Panc1 (cell line): ENCODE results near the gene NGF. TPM values are rescaled to one million over a fixed set of nuclear protein-coding genes. Genes with fewer than 3 reads are reported as not detected.

ENCODE experiments used
- ATAC-seq: fragments of 200-7000 bp; cut with Tn5 transposase; 2 replicates; pipeline ENCODE4 v1.9.1; 2020; ENCODE audit warnings: mild to moderate bottlenecking, moderate library complexity
- BruUV-seq: library from RNA; stranded (reverse); fragments of 400-500 nt; replicated peaks from 2 replicates; lab custom pipeline; 2021; lab: Mats Ljungman, UMichigan
- CTCF ChIA-PET: fragments of 300-600 bp; sonication (Branson Sonifier 250); formaldehyde crosslinking; loops from one replicate; lab custom pipeline; 2022; ENCODE audit warnings: antibody characterized with exemption; lab: Charles Lee
- POLR2A ChIA-PET: fragments of 300-600 bp; sonication (Branson Sonifier 250); formaldehyde crosslinking; loops from one replicate; lab custom pipeline; 2022; ENCODE audit warnings: antibody characterized with exemption; lab: Charles Lee
- DNase-seq: peaks from one replicate; pipeline ENCODE4 v3.0.0-alpha.2; 2010; ENCODE audit warnings: low read depth, low spot score
- H3K27ac ChIP-seq: 2 replicates; pipeline ENCODE4 v1.5.1; 2011; ENCODE audit warnings: mild to moderate bottlenecking, low read length, inconsistent platforms
- H3K27me3 ChIP-seq: fragments of 200-500 bp; sonication (Bioruptor generic); 2 replicates; pipeline ENCODE4 v1.6.0; 2014; ENCODE audit warnings: low read length, inconsistent platforms; ENCODE audit not compliant: control insufficient read depth, insufficient read depth
- H3K36me3 ChIP-seq: fragments of 200-500 bp; sonication (Bioruptor generic); 2 replicates; pipeline ENCODE4 v1.5.1; 2014; ENCODE audit warnings: inconsistent platforms, mild to moderate bottlenecking, low read length, moderate library complexity; ENCODE audit not compliant: control insufficient read depth, insufficient read depth
- H3K4me1 ChIP-seq: 2 replicates; pipeline ENCODE4 v1.5.1; 2011; ENCODE audit warnings: inconsistent platforms, mild to moderate bottlenecking, low read length, moderate library complexity; ENCODE audit not compliant: control insufficient read depth, insufficient read depth
- H3K4me3 ChIP-seq, 2 experiments: 2 replicates each; pipeline ENCODE4 v1.5.1; 2011 to 2012; ENCODE audit warnings: low read depth in 2 of 2, low read length in 2 of 2, mild to moderate bottlenecking in 2 of 2, inconsistent platforms in 1 of 2, moderate library complexity in 1 of 2
- H3K9me3 ChIP-seq: fragments of 200-500 bp; sonication (Bioruptor generic); 2 replicates; pipeline ENCODE4 v1.5.1; 2014; ENCODE audit warnings: low read depth, mild to moderate bottlenecking, inconsistent platforms, low read length, moderate library complexity; ENCODE audit not compliant: control insufficient read depth, insufficient read depth
- CTCF ChIP-seq: fragments of 450-650 bp; IDR thresholded peaks from 2 replicates; pipeline ENCODE4 v1.5.1; 2017; ENCODE audit warnings: mild to moderate bottlenecking
- POLR2AphosphoS5 ChIP-seq: IDR thresholded peaks from 2 replicates; pipeline ENCODE4 v1.6.1; 2012; ENCODE audit warnings: mild to moderate bottlenecking, low read depth, low read length, moderate library complexity
- REST ChIP-seq, 2 experiments: IDR thresholded peaks; 2 replicates each; pipeline ENCODE4 v1.6.1; 2011 to 2012; ENCODE audit warnings: low read depth in 2 of 2, control low read depth in 1 of 2, low read length in 1 of 2, mild to moderate bottlenecking in 1 of 2, moderate library complexity in 1 of 2; ENCODE audit not compliant: insufficient read depth in 1 of 2
- SIN3A ChIP-seq: IDR thresholded peaks from 2 replicates; pipeline ENCODE4 v1.6.1; 2012; ENCODE audit warnings: low read depth, mild to moderate bottlenecking, low read length, moderate library complexity, borderline replicate concordance; ENCODE audit not compliant: insufficient read depth
- TCF7L2 ChIP-seq: IDR thresholded peaks from 2 replicates; pipeline ENCODE4 v1.6.1; 2011; ENCODE audit warnings: mild to moderate bottlenecking, low read depth, low read length, inconsistent platforms
- in situ Hi-C: cut with HindIII; loops from 2 replicates; pipeline ENCODE4 v1.10.0; 2016; ENCODE audit warnings: low sequenced_read_pairs, low pct_unique_long_range_greater_than_20kb
- intact Hi-C: fragments of 100-400 bp; cut with micrococcal nuclease; formaldehyde crosslinking; loops from one replicate; pipeline ENCODE4 v1.10.0; 2022; ENCODE audit not compliant: unreplicated experiment
- total RNA-seq: library from RNA; stranded (reverse); gene quantifications from one replicate; pipeline ENCODE4 v1.2.1, GENCODE V29; 2021; ENCODE audit not compliant: unreplicated experiment

NGF gene
- total RNA-seq, 1 experiment from 2014 or later = not detected

DNA sequence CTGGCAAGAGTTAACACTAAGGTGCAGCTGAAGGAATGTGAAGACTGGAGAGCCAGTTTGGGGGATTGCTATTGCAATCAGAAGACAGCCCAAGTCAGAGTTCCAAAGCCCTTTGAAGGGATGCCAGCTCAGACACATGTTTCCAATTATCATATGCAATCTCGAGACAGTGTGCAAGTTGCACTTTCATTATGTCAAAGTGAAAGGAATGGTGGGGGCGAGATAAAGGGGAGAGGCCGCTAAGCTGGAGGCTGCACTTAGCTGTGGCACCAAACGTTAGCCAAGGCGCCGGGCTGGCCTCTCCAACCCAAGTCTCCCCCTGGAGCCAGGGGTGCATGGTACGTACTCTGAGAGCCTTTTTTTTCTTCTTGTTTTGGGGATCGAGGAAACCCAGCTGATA lies 58.0 kb downstream of the NGF start:
- no peak for TF ChIP-seq POLR2AphosphoS5
- no peak for TF ChIP-seq TCF7L2
- TF ChIP-seq SIN3A = no peak
- TF ChIP-seq REST (IDR thresholded peaks at IDR 0.05; ENCODE audit: insufficient read depth in 1 of 2, low read depth in 2 of 2, low read length in 1 of 2) = no peak
- TF ChIP-seq CTCF = no peak
- intact Hi-C loops = no loop called here
- ATAC-seq = no peak
- no peaks in the 10 kb centered on the region for H3K27me3 ChIP-seq
- BruUV-seq = no TSS peak
- ChIA-PET CTCF (no interaction called here), POLR2A (no interaction called here)
- no peak overlapping the region for H3K4me3 ChIP-seq
- no peaks in the 10 kb centered on the region for H3K9me3 ChIP-seq
- DNase-seq = no peak
- in situ Hi-C loops = no loop called here
- no peaks in the 10 kb centered on the region for H3K4me1 ChIP-seq
- H3K36me3 ChIP-seq = no peaks in the 10 kb centered on the region
- no peak overlapping the region for H3K27ac ChIP-seq

GRCh38 chr1:115278211-115278610 lies 59.8 kb downstream of the NGF start:
- POLR2A ChIA-PET = no interaction called here

More at GRCh38 chr1:115278211-115278610, 59.8 kb downstream of the NGF start:
- TF ChIP-seq POLR2AphosphoS5 (no peak), SIN3A (no peak), REST (IDR thresholded peaks at IDR 0.05; ENCODE audit: insufficient read depth in 1 of 2, low read depth in 2 of 2, low read length in 1 of 2) (no peak), TCF7L2 (no peak), CTCF (no peak)
- in situ Hi-C loops (no loop called here), intact Hi-C loops (no loop called here)
- H3K4me3 ChIP-seq = no peak overlapping the region
- no peak overlapping the region for H3K27ac ChIP-seq
- DNase-seq (no peak), ATAC-seq (no peak)
- H3K36me3 ChIP-seq = no peaks in the 10 kb centered on the region
- H3K9me3 ChIP-seq = no peaks in the 10 kb centered on the region
- H3K4me1 ChIP-seq = no peaks in the 10 kb centered on the region
- no peaks in the 10 kb centered on the region for H3K27me3 ChIP-seq
- BruUV-seq = no TSS peak
- CTCF ChIA-PET = no interaction called here
